Stomach (tissue), 4 donors: ENCODE measurements around the gene CENPO.

Experiments used
- CTCF ChIP-seq, 7 experiments: fragments of 450-650 bp in 4 of 7; fragments of 200-600 bp in 3 of 7; sonication (generic) in 3 of 7; IDR thresholded peaks; one replicate each; pipeline ENCODE4 v1.5.1; 2016 to 2019; ENCODE audit warnings: antibody characterized with exemption in 7 of 7, control low read depth in 2 of 7, mild to moderate bottlenecking in 1 of 7
- EP300 ChIP-seq: sonication (generic); formaldehyde crosslinking; IDR thresholded peaks from one replicate; pipeline ENCODE4 v1.6.1; 2017; ENCODE audit warnings: antibody characterized with exemption
- POLR2A ChIP-seq, 4 donors: fragments of 450-650 bp; IDR thresholded peaks; one replicate each; pipeline ENCODE4 v1.6.1; 2016; ENCODE audit warnings: antibody characterized with exemption in 4 of 4, control low read depth in 2 of 4, mild to moderate bottlenecking in 1 of 4, moderate library complexity in 1 of 4

- TF ChIP-seq EP300 (no peak), POLR2A (IDR thresholded peaks at IDR 0.05) (no peak), CTCF (IDR thresholded peaks at IDR 0.05) (no peak)
Measured at GRCh38 chr2:24762518-24762917, 30.7 kb upstream of the CENPO start.
